Keratinocyte (primary cell): Measurements from ENCODE around the gene GOLGB1.

Source experiments
- CTCF ChIP-seq, 3 experiments: IDR thresholded peaks in 1 of 3; conservative IDR thresholded peaks in 1 of 3; optimal IDR thresholded peaks in 1 of 3; 2 replicates in 2 of 3; 3 replicates in 1 of 3; pipeline versions ENCODE3 to v1.5.1; 2011; ENCODE audit warnings: low read length in 3 of 3, mild to moderate bottlenecking in 3 of 3, moderate library complexity in 2 of 3, control low read depth in 1 of 3, inconsistent platforms in 1 of 3; ENCODE audit not compliant: insufficient read depth in 2 of 3; ENCODE audit errors: extremely low read depth in 1 of 3
- EZH2 ChIP-seq: IDR thresholded peaks from one replicate; pipeline ENCODE4 v1.6.1; 2012; ENCODE audit warnings: inconsistent platforms, mild to moderate bottlenecking, low read length, moderate library complexity

- TF ChIP-seq CTCF (optimal IDR thresholded peaks at IDR 0.05 in 1 of 3, IDR thresholded peaks at IDR 0.05 in 1 of 3, conservative IDR thresholded peaks at IDR 0.05 in 1 of 3; ENCODE audit: extremely low read depth in 1 of 3, insufficient read depth in 2 of 3, low read length in 3 of 3) (no peak), EZH2 (no peak)
These were observed 27.1 kb downstream of the GOLGB1 start for GRCh38 chr3:121722411-121722810.
